ENCODE data around the gene TTC21B. TPM values are rescaled to one million over a fixed set of nuclear protein-coding genes. Genes with fewer than 3 reads are reported as not detected.
"Not testable (repeated sequence)": the region's sequence is repeated elsewhere in the genome, so short reads cannot be mapped to it uniquely, and the experiment has no call there.

TTC21B gene
- total RNA-seq, 1 donor from 2014 or later = 33.5 TPM

DNA sequence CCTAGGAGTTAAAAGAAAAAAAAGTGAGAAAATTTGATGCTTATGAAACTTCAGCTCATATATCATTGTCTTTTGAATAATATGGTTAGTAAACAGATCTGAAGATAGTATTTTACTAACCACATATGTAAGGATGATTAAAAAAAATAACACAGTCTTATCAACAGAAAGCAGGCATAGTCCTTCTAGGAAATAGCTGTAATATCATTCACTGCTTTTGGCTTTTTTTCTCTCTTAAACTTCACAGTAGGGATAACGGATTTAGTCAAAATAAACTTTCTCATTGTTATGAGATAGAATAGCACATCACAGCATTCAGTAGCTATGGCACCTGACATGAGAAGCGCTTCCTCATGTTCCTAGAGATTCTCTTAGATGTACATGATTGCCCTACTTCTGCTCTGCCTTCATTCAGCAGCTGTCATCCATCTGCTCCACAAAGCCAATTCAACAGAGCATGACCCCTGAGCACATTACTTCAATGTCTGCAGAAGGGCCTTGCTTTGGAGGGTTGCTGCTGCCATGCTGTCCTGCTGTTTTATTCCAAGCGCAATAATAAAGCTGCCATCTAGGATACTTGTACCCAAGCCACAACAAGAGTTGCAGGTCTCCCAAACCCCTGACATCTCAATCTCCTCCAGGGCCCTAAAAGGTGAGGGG is 67.0 kb downstream of the TTC21B start:
- DNase-seq (ENCODE audit: low read depth in 2 of 2) = no peak

DNA sequence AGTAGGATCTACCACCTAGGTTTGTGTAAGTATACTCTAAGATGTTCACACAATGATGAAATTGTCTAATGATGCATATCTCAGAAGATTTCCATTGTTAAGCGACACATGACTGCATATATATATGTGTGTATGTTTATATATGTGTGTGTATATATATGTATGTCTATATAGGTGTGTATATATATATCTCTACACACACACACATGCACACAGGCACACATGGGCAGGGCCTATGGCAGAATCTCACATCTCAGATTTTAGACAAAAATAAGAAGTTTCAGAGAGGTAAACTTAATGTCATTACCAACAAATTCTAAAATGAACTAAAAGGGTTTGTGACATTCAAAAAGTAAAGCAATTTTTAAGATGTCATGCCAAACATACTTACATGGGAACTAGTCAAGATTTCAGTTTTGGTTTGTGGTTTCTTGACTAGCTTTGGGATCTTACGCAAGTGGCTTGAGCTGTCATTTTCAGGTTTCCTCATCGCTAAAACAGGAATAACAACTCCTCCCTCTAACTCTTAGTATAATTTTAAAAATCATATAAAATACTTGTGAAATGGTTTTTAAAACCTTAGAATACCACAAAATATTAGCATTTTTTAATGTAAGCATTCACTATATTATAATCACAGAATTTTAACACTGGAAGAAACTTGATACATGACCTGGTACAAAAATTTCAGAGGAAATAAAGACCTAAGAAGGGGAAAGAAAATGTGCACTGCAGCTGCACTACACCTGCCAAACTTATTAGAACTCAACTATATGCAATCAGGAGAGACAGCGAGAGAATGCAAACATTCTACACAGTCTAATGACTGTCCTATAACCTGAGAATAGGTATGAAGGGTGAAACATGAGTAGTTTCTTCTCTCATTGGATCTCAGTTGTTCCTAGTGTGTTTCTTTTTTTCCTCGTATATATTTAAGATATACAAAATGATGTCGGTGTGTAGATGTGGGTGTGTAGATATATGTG is 75.7 kb downstream of the TTC21B start:
- no peak for DNase-seq (ENCODE audit: low read depth in 2 of 2)

- peak in 1 of 2 donors; percentile 22 for DNase-seq (ENCODE audit: low read depth in 2 of 2)
These were observed 76.9 kb downstream of the TTC21B start for GRCh38 chr2:165876712-165877111.

DNA sequence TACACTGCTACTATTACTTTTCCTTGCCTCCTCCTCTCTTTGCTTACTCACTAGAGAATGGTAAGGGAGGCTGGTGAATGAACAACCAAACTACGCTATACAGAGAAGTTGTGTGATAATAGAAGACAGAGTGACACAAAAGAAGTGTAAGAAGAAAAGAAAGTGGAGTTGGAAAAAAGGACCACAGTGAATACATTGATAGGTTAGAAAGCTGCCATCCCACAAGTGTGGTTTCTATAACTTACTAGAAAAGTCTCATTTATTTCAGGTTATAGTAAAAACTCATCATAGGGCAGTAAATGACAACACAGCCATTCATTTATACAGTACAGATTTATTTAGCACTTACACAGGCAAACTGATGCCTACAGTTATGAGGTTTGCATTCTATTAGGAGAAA is 77.3 kb downstream of the TTC21B start:
- no peak for DNase-seq (ENCODE audit: low read depth in 2 of 2)

DNA sequence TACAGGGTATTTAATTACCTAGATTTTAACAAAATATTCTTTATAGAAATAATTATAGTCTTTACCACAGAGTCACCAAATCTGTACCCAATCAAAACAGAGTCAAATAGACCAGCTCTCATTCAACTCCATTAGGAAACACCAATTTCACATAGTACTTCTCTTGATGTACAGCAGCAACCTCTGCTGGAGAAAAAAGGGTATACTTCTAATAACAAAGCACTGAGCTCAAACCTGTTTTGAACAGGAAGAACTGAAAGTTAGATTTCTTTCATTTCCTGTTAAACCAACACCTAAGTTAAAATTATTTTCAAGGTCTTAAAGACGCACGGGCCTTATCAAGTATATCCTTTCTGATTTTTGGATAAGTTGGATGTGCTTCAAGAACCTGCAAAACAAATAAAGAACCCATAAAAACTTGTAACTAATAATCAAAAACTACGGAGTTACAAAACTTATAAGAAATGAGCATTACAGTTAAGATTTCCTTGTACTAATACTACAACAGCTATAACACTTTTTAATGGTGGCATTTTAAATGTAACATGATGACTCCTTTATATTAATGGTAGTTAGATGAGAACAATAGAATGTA is 79.0 kb downstream of the TTC21B start:
- DNase-seq (ENCODE audit: low read depth in 2 of 2) = peak; percentile 65 to 77

DNA sequence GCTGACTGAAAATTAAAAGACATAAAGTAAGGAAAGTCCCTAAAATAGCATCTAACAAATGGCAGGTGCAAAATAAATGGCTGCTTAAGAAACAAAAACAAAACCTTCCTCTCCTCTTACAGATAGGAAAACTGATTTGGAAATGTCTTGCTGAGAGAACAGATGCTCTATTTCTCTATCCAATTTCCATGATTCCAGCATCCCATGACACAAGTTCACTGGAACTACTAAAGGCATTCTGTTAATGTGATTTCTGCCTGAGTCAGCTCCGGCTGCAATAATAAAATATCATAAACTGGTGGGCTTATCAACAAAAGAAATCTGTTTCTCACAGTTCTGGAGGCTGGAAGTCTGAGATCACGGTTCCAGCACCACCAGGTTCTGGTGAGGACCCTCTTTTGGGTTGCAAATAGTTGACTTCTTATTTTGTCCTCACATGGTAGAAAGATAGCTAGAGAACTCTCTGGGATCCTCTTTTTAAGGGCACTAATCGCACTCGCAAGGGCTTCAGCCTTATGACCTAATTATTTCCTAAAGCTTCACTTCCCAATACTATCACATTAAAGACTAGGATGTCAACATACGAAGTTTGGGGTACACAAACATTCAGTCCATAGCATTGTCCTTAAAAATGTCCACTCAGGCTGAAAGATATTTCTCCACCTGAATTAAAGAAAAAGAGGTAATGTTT is 81.3 kb downstream of the TTC21B start:
- DNase-seq (ENCODE audit: low read depth in 2 of 2) = no peak

GRCh38 chr2:165871025-165871424 is 82.6 kb downstream of the TTC21B start:
- no peak for DNase-seq (ENCODE audit: low read depth in 2 of 2)

- no peak for DNase-seq (ENCODE audit: low read depth in 2 of 2)
These were observed 83.2 kb downstream of the TTC21B start for GRCh38 chr2:165870346-165870745.

GRCh38 chr2:165868211-165868610 is 85.4 kb downstream of the TTC21B start:
- DNase-seq (ENCODE audit: low read depth in 2 of 2) = no peak

GRCh38 chr2:165864296-165864695 is 89.3 kb downstream of the TTC21B start:
- DNase-seq (ENCODE audit: low read depth in 2 of 2) = no peak

DNA sequence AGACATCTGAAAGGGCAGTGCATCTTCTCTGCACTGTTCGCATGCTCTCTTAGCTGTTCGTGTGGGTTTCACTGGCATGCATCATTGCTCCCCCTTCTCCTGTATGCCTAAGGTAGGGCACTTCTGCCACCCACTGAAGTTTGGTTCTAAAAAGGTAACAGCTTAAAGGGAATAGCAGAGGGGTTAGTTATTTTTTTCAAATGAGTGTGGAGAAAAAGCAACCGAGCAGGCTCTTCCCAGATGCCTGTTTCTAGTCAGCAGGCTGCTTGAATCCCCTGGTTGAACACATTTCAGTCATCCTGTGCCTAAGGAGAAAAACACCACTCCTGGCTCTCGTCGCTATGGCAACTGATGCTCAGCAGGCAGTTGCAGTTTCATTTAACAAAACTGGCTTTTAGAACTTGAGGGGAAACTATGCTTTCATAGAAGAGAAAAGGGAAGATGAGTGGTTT is 89.7 kb downstream of the TTC21B start:
- no peak for DNase-seq (ENCODE audit: low read depth in 2 of 2)

DNA sequence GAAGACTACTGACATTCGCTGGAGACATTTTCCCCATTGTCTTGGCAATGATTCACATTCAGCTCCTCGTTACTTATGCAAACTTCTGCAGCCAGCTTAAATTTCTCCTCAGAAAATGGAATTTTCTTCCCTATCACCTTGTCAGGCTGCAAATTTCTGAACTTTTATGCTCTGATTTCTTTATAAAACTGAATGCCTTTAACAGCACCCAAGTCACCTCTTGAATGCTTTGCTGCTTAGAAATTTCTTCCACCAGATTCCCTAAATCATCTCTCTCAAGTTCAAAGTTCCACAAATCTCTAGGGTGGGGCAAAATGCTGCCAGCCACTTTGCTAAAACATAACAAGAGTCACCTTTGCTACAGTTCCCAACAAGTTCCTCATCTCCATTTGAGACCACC is 92.5 kb downstream of the TTC21B start:
- DNase-seq (ENCODE audit: low read depth in 2 of 2) = not testable (repeated sequence)

GRCh38 chr2:165859723-165860122 is 93.9 kb downstream of the TTC21B start:
- DNase-seq (ENCODE audit: low read depth in 2 of 2) = not testable (repeated sequence)

DNA sequence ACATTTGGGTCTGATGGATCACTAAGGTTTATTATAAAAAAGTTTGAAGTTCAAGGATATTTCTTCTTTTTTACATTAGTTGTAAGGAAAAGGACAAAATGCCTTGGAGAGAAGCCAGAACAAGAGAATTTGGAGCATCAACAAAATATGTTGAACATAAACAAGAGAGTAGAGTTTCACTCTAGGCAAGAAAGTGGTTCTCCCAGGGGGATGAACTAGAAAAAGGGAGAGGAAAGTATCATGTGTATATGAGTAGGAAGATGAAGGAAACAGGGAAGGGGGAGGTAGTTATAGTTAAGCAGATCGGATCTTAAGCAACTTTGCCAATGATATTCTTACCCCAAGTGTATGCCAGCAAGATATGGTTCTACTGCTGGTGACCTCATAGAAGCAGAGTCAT is 95.7 kb downstream of the TTC21B start:
- DNase-seq (ENCODE audit: low read depth in 2 of 2) = no peak

GRCh38 chr2:165852394-165852793 is 101.2 kb downstream of the TTC21B start:
- DNase-seq (ENCODE audit: low read depth in 2 of 2) = no peak

DNA sequence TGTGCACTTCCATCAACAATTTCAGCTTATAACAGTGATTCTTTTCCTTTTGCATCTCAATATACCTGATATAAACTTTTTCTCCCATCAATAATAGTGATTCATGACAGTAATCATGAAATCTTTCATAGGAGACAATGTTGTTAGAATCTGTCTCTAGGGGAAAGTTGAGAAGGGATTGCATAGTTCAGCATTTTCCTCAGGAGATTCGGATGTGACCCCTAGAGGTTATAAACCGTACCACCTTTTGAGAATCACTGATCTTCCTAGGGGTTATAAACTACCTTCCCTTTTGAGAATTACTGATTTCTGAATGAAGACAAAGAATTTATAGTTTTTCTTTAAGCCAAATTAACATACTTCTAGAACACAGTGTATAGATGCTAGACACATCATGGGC is 106.6 kb downstream of the TTC21B start:
- no peak for DNase-seq (ENCODE audit: low read depth in 2 of 2)

GRCh38 chr2:165846056-165846455 is 107.5 kb downstream of the TTC21B start:
- DNase-seq (ENCODE audit: low read depth in 2 of 2) = no peak

GRCh38 chr2:165844216-165844615 is 109.4 kb downstream of the TTC21B start:
- no peak for DNase-seq (ENCODE audit: low read depth in 2 of 2)

GRCh38 chr2:165843351-165843750 is 110.2 kb downstream of the TTC21B start:
- DNase-seq (ENCODE audit: low read depth in 2 of 2) = no peak

DNA sequence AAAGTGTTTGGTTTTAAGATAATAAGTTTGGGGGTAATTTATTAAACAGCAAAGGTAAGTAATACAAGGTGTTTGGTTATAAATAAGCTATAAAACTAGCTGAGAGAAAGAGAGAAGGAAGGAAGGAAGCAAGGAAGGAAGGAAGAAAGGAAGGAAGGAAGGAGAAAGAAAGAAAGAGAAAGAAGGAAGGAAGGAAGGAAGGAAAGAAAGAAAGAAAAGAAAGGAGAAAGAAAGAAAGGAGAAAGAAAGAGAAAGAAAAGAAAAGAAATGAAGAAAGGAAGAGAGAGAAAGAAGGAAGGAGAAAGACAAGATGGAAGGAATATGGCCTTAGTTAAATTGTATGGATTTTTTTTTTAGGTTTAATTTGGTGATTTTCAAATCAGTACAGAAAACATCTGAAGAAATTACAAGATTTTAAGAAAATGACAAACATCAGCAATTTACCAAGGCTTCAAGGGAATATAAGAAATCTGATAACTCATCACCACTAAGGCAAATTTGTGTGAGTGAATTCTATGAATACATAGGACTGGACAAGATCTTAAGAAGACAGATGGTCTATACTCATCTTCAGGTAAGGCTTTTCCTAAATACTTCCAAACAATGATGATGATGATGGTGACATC is 113.1 kb downstream of the TTC21B start:
- DNase-seq (ENCODE audit: low read depth in 2 of 2) = no peak

DNA sequence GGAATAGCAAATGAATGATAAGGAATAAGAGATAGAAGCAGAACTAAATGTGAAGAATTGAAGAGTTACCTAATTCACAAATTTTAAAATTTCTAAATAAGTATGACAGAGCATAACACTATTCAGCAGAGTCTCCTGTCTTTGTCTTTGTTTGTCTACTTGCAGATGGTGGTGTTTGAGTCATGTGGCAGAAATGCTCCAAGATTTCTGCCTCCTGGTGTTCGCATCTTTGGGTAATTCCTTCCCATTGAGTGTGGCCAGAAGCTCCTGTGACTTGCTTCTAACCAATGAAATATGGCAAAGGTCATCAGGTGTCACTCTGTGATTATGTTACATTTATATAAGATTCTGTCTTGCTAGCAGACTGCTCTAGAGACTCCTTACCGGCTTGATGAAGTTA is 114.0 kb downstream of the TTC21B start:
- no peak for DNase-seq (ENCODE audit: low read depth in 2 of 2)

All from lung microvascular endothelial cell (primary cell).